Measurements from ENCODE around the gene AMER1. TPM values are rescaled to one million over a fixed set of nuclear protein-coding genes. Genes with fewer than 3 reads are reported as not detected.

AMER1 gene
- total RNA-seq, 2 donors from 2014 or later, result 3.1 to 5.4 TPM

DNA sequence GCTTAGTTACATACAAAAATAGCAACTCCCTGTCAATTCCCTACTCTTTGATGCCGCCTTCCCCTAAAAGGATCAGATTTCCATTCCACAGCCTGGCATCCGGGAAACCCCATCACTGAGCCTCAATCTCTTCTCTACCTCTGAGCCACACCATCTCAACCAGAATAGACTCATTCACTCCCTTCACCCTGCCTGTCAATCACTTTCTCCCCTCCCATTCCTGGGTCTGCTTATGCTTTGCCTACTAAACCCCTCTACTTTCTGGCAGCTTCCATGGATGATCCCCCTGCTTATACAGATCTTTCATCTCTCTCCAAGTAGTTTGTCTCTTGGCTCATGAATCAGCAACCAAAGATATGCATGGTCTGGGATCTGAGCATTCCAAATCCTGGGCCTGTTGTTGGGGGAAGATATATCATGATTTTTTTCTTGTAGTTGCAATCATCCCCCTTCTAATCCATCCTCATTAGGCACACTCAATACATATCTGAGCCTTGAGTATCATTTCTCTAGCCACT lies 2.6 kb downstream of the AMER1 start:
- no peaks in the 10 kb centered on the region for H3K36me3 ChIP-seq
- no peak overlapping the region for H3K4me3 ChIP-seq
- H3K4me1 ChIP-seq (replicated peaks), result no peaks in the 10 kb centered on the region
- no peak for DNase-seq (ENCODE audit: low spot score)
- intact Hi-C loops (cut with DNase I), result loop anchor here (5.0 to 10.0 kb wide), 4 partner anchors 108 to 851 kb away; partner anchors contain the start of genes MTMR8 and SPIN4
- TF ChIP-seq, protein P1, sequence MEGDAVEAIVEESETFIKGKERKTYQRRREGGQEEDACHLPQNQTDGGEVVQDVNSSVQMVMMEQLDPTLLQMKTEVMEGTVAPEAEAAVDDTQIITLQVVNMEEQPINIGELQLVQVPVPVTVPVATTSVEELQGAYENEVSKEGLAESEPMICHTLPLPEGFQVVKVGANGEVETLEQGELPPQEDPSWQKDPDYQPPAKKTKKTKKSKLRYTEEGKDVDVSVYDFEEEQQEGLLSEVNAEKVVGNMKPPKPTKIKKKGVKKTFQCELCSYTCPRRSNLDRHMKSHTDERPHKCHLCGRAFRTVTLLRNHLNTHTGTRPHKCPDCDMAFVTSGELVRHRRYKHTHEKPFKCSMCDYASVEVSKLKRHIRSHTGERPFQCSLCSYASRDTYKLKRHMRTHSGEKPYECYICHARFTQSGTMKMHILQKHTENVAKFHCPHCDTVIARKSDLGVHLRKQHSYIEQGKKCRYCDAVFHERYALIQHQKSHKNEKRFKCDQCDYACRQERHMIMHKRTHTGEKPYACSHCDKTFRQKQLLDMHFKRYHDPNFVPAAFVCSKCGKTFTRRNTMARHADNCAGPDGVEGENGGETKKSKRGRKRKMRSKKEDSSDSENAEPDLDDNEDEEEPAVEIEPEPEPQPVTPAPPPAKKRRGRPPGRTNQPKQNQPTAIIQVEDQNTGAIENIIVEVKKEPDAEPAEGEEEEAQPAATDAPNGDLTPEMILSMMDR (IDR thresholded peaks at IDR 0.05), result no peak
- no peak for TF ChIP-seq POLR2A (IDR thresholded peaks at IDR 0.05)
- TF ChIP-seq POLR2AphosphoS5 (IDR thresholded peaks at IDR 0.05), result no peak
- H3K9me3 ChIP-seq, result no peaks in the 10 kb centered on the region
- no peaks in the 10 kb centered on the region for H3K27me3 ChIP-seq (replicated peaks; ENCODE audit: insufficient read depth)
- 50% methylated on average over 2 of the region's 2 CpGs for WGBS
- no peak overlapping the region for H3K27ac ChIP-seq

DNA sequence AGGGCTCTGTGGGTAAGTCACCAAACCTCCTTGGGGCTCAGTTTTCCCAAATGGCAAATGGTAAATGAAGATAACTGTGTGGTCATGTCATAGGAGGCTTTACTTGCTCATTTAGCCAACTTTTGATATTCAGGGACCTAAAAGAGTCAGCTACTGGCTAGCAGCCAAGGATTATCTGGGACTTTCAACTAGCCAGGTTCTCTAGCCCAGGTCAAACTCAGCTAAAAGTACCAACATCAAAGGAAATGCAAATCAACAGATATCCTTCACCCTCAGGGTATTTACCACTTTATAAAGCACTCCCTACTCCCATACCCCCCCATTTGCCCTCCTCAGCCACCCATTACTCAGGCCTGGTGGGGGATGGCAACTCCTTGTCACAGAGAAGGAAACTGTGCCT lies 7.5 kb downstream of the AMER1 start:
- Histone ChIP-seq H3K4me1 (replicated peaks) (no peaks in the 10 kb centered on the region), H3K4me3 (no peak overlapping the region), H3K27me3 (replicated peaks; ENCODE audit: insufficient read depth) (no peaks in the 10 kb centered on the region), H3K36me3 (no peaks in the 10 kb centered on the region), H3K27ac (no peak overlapping the region), H3K9me3 (no peaks in the 10 kb centered on the region)
- DNase-seq (ENCODE audit: low spot score), result no peak
- TF ChIP-seq POLR2A (IDR thresholded peaks at IDR 0.05) (no peak), POLR2AphosphoS5 (IDR thresholded peaks at IDR 0.05) (no peak)
- TF ChIP-seq, protein P1 (IDR thresholded peaks at IDR 0.05), result no peak
- intact Hi-C loops (cut with DNase I), result no loop called here

DNA sequence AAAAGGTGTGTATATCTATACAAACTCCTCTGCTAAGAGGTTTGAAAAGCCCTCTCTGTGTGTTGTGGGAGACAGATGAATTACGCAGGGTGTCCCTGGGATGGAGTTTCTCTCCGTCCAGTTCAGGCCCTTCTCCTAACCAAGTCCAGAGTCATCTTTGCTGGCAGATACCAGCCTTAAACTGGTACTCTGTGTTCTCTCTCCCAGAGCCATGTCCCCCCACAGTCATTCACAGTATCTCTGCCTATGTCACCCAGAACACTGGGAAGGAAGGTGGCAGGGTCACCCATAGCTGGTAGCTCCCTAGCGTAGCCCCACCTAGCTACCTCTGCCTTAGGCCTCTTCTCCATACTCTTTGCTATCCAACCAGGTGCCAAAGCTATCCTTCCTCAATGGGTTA lies 8.9 kb downstream of the AMER1 start:
- WGBS, result 87% methylated on average over 3 of the region's 3 CpGs

DNA sequence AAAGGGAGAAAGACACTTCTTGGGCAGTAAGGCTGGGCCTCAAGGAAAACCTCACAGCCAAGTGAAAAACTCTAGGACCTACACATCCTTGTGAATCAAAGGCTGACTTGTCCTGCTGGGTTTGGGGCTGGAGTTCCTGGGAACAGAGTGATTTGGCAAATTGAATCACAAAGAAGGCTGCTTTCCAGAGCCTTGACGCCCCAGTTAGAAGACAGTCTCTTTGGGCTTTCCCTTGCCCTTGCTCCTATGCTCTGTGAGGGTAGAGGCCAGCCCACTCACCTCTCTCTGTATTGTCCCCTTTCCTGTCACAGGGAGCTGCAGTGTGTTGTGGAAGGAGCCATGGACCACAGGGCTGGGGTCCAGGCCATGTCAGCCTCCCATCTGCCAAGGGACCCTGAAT lies 9.6 kb downstream of the AMER1 start:
- WGBS, result no CpG with 5 or more reads among the region's 1 CpG
- H3K4me3 ChIP-seq, result no peak overlapping the region
- DNase-seq (ENCODE audit: low spot score), result no peak
- TF ChIP-seq, protein P1 (IDR thresholded peaks at IDR 0.05), result no peak
- TF ChIP-seq POLR2A (IDR thresholded peaks at IDR 0.05) (no peak), POLR2AphosphoS5 (IDR thresholded peaks at IDR 0.05) (no peak)
- no peaks in the 10 kb centered on the region for H3K36me3 ChIP-seq
- H3K4me1 ChIP-seq (replicated peaks), result no peaks in the 10 kb centered on the region
- H3K9me3 ChIP-seq, result no peaks in the 10 kb centered on the region
- H3K27ac ChIP-seq, result no peak overlapping the region
- no peaks in the 10 kb centered on the region for H3K27me3 ChIP-seq (replicated peaks; ENCODE audit: insufficient read depth)
- intact Hi-C loops (cut with DNase I), result no loop called here

More for the DNA sequence above, 8.9 kb downstream of the AMER1 start:
- H3K27me3 ChIP-seq (replicated peaks; ENCODE audit: insufficient read depth), result no peaks in the 10 kb centered on the region
- no peak overlapping the region for H3K4me3 ChIP-seq
- no peak overlapping the region for H3K27ac ChIP-seq
- TF ChIP-seq POLR2A (IDR thresholded peaks at IDR 0.05), result no peak
- TF ChIP-seq, protein P1 (IDR thresholded peaks at IDR 0.05), result no peak
- no peak for DNase-seq (ENCODE audit: low spot score)
- H3K4me1 ChIP-seq (replicated peaks), result no peaks in the 10 kb centered on the region
- no peaks in the 10 kb centered on the region for H3K9me3 ChIP-seq
- no peaks in the 10 kb centered on the region for H3K36me3 ChIP-seq
- intact Hi-C loops (cut with DNase I), result no loop called here

DNA sequence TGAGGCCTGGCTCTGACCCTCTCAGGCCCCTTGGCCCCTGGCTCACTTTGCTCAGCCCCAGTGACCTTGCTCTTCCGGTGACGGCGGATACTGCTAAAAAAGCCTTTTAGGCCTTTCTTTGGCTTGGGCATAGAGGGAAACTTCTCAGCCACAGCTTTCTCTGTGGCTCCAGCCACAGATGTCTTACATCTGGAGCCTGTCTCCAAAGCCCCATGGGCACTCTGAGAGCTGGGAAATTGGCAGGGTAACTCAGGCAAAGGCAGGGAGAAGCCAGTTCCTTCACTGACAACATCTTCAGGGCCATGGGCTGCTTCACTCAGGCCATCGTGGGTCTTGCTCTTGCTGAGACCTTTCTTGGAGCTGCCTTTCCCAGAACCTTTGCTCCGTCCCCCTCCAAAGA lies 12.8 kb downstream of the AMER1 start:
- WGBS, result 76% methylated on average over 4 of the region's 5 CpGs
- Histone ChIP-seq H3K36me3 (no peaks in the 10 kb centered on the region), H3K4me3 (no peak overlapping the region), H3K27me3 (replicated peaks; ENCODE audit: insufficient read depth) (no peaks in the 10 kb centered on the region), H3K4me1 (replicated peaks) (no peaks in the 10 kb centered on the region), H3K27ac (no peak overlapping the region), H3K9me3 (no peaks in the 10 kb centered on the region)
- no peak for DNase-seq (ENCODE audit: low spot score)
- intact Hi-C loops (cut with DNase I), result no loop called here
- no peak for TF ChIP-seq POLR2A (IDR thresholded peaks at IDR 0.05)
- TF ChIP-seq, protein P1 (IDR thresholded peaks at IDR 0.05), result no peak

Measured in prostate gland (tissue), 2 donors.